IMR-90 (cell line): ENCODE measurements around the gene PARD3. TPM values are rescaled to one million over a fixed set of nuclear protein-coding genes. Genes with fewer than 3 reads are reported as not detected.

Experiments
- ATAC-seq: fragments of 200-7000 bp; cut with Tn5 transposase; 2 replicates; pipeline ENCODE4 v1.9.1; 2020; ENCODE audit warnings: low read depth, mild to moderate bottlenecking, moderate library complexity
- BruUV-seq: library from RNA; stranded (reverse); fragments of 400-500 nt; replicated peaks from 2 replicates; lab custom pipeline; 2021; lab: Mats Ljungman, UMichigan
- CTCF ChIA-PET: fragments of 300-600 bp; formaldehyde crosslinking; extraction: SDS; loops from one replicate; lab custom pipeline; 2021; ENCODE audit warnings: antibody characterized with exemption; lab: Yijun Ruan, JAX
- POLR2A ChIA-PET: fragments of 300-600 bp; sonication (Branson Sonifier 250); formaldehyde crosslinking; loops from one replicate; lab custom pipeline; 2022; ENCODE audit warnings: antibody characterized with exemption; ENCODE audit not compliant: unreplicated experiment; lab: Charles Lee
- DNase-seq: peaks from one replicate; pipeline ENCODE4 v3.0.0; 2013
- H2AFZ ChIP-seq: replicated peaks from 2 replicates; pipeline ENCODE3; 2013; ENCODE audit warnings: low read length, mild to moderate bottlenecking; ENCODE audit not compliant: poor library complexity
- H2AK5ac ChIP-seq: 2 replicates; pipeline ENCODE4 v1.6.1; 2013; ENCODE audit warnings: low read depth, low read length, inconsistent platforms
- H2AK9ac ChIP-seq: replicated peaks from 2 replicates; pipeline ENCODE3; 2013; ENCODE audit warnings: mild to moderate bottlenecking, low read depth, low read length, moderate library complexity; ENCODE audit not compliant: poor library complexity
- H2BK120ac ChIP-seq: 2 replicates; pipeline ENCODE4 v1.6.1; 2013; ENCODE audit warnings: low read depth, low read length, inconsistent platforms
- H2BK15ac ChIP-seq: 3 replicates; pipeline ENCODE4 v1.6.1; 2013; ENCODE audit warnings: low read depth, low read length, inconsistent platforms
- H2BK20ac ChIP-seq: 2 replicates; pipeline ENCODE4 v1.6.1; 2013; ENCODE audit warnings: low read depth, mild to moderate bottlenecking, inconsistent platforms, low read length, moderate library complexity
- H2BK5ac ChIP-seq: 2 replicates; pipeline ENCODE4 v1.6.1; 2013; ENCODE audit warnings: mild to moderate bottlenecking, low read depth, low read length, inconsistent platforms; ENCODE audit not compliant: poor library complexity, severe bottlenecking
- H3K14ac ChIP-seq: replicated peaks from 2 replicates; pipeline ENCODE4 v1.6.1; 2013; ENCODE audit warnings: low read depth, low read length, inconsistent platforms
- H3K18ac ChIP-seq: 2 replicates; pipeline ENCODE4 v1.6.1; 2013; ENCODE audit warnings: low read depth, low read length, control low read depth
- H3K23ac ChIP-seq: 2 replicates; pipeline ENCODE4 v1.6.1; 2013; ENCODE audit warnings: low read depth, low read length, inconsistent platforms
- H3K27ac ChIP-seq: 2 replicates; pipeline ENCODE4 v1.5.1; 2013; ENCODE audit warnings: mild to moderate bottlenecking, control low read depth, low read length; ENCODE audit not compliant: insufficient read depth
- H3K27me3 ChIP-seq: 2 replicates; pipeline ENCODE4 v1.6.1; 2013; ENCODE audit warnings: low read length; ENCODE audit not compliant: control insufficient read depth, insufficient read depth
- H3K36me3 ChIP-seq: 2 replicates; pipeline ENCODE4 v1.6.1; 2013; ENCODE audit warnings: low read length, mixed read lengths; ENCODE audit not compliant: control insufficient read depth, insufficient read depth
- H3K4ac ChIP-seq: 2 replicates; pipeline ENCODE4 v1.6.1; 2013; ENCODE audit warnings: low read depth, low read length, inconsistent platforms
- H3K4me1 ChIP-seq: 2 replicates; pipeline ENCODE4 v1.6.1; 2013; ENCODE audit warnings: low read length, mixed read lengths; ENCODE audit not compliant: control insufficient read depth, insufficient read depth
- H3K4me2 ChIP-seq: 2 replicates; pipeline ENCODE4 v1.6.1; 2013; ENCODE audit warnings: low read depth, mild to moderate bottlenecking, control low read depth, low read length, moderate library complexity
- H3K4me3 ChIP-seq: 2 replicates; pipeline ENCODE4 v1.5.1; 2013; ENCODE audit warnings: low read depth, mild to moderate bottlenecking, control low read depth, low read length, moderate library complexity; ENCODE audit not compliant: insufficient read depth
- H3K56ac ChIP-seq: 2 replicates; pipeline ENCODE4 v1.6.1; 2013; ENCODE audit warnings: low read length, inconsistent platforms; ENCODE audit not compliant: insufficient read depth; ENCODE audit errors: extremely low read depth
- H3K79me1 ChIP-seq, 2 experiments: 2 replicates each; pipeline ENCODE4 v1.6.1; 2013; ENCODE audit warnings: low read length in 2 of 2, inconsistent platforms in 1 of 2, low read depth in 1 of 2
- H3K9ac ChIP-seq: 2 replicates; pipeline ENCODE4 v1.6.1; 2013; ENCODE audit warnings: low read depth, low read length, control low read depth
- H3K9me1 ChIP-seq: 2 replicates; pipeline ENCODE4 v1.6.1; 2013; ENCODE audit warnings: low read length, inconsistent platforms; ENCODE audit not compliant: insufficient read depth
- H3K9me3 ChIP-seq: 2 replicates; pipeline ENCODE4 v1.6.1; 2013; ENCODE audit warnings: low read length; ENCODE audit not compliant: control insufficient read depth, insufficient read depth
- H4K20me1 ChIP-seq: 2 replicates; pipeline ENCODE4 v1.6.1; 2013; ENCODE audit warnings: low read length, inconsistent platforms; ENCODE audit not compliant: insufficient read depth
- H4K5ac ChIP-seq: 2 replicates; pipeline ENCODE4 v1.6.1; 2013; ENCODE audit warnings: mild to moderate bottlenecking, low read depth, low read length, control low read depth
- H4K8ac ChIP-seq, 2 experiments: 2 replicates each; pipeline ENCODE4 v1.6.1; 2013; ENCODE audit warnings: low read depth in 2 of 2, low read length in 2 of 2, control low read depth in 1 of 2, inconsistent platforms in 1 of 2
- H4K91ac ChIP-seq: 2 replicates; pipeline ENCODE4 v1.6.1; 2013; ENCODE audit warnings: low read depth, low read length, inconsistent platforms; ENCODE audit not compliant: insufficient read depth
- CTCF ChIP-seq: conservative IDR thresholded peaks from 2 replicates; pipeline ENCODE4 v1.5.1; 2012; ENCODE audit warnings: mild to moderate bottlenecking, low read depth, low read length, improper control_type of control experiment
- WGBS, 2 experiments: methylation state at CpG; one replicate each; pipeline versions ENCODE4 v1.1.5 to v1.1.7; 2013; ENCODE audit warnings: missing lambda C conversion rate in 2 of 2; ENCODE audit not compliant: insufficient read length in 1 of 2; ENCODE audit errors: extremely low coverage in 2 of 2; 5-methylcytosine and 5-hydroxymethylcytosine counted together
- dilution Hi-C: fragments of 300-500 bp; cut with HindIII; formaldehyde crosslinking; loops from one replicate; pipeline ENCODE4 v1.14.3; 2018; ENCODE audit warnings: low sequenced_read_pairs; ENCODE audit not compliant: unreplicated experiment
- in situ Hi-C: fragments of 300-500 bp; cut with MboI; formaldehyde crosslinking; loops from 3 replicates; pipeline ENCODE4 v1.14.3; 2019; ENCODE audit warnings: low sequenced_read_pairs, inconsistent platforms, mixed read lengths
- intact Hi-C: fragments of 100-400 bp; cut with micrococcal nuclease; formaldehyde crosslinking; loops from 2 replicates; pipeline ENCODE4 v1.10.0; 2022
- polyA plus RNA-seq, 3 experiments: library from polyadenylated mRNA; depleted of rRNA; stranded (reverse); fragments of >200 nt; gene quantifications; 2 replicates each; pipeline ENCODE4 v1.2.3, GENCODE V29; 2012; ENCODE audit warnings: low replicate concordance in 1 of 3
- total RNA-seq: library from RNA; depleted of rRNA; stranded (reverse); fragments of >200 nt; gene quantifications from 2 replicates; pipeline ENCODE4 v1.2.3, GENCODE V29; 2012

PARD3 gene
- total and polyA plus RNA-seq, 2 of the 4 experiments (the other 2 are of a cell fraction) = 14.6 to 37.5 TPM

- no peak overlapping the region for H2AK5ac ChIP-seq
- dilution Hi-C loops = no loop called here
- H2BK120ac ChIP-seq = no peak overlapping the region
- in situ Hi-C loops = no loop called here
- no peaks in the 10 kb centered on the region for H3K27me3 ChIP-seq
- no peak for ATAC-seq
- H3K4me3 ChIP-seq = no peak overlapping the region
- no peaks in the 10 kb centered on the region; the same call in 1 of the 2 replicates for H3K9me1 ChIP-seq
- no peak for DNase-seq
- intact Hi-C loops = no loop called here
- no peak overlapping the region for H2BK15ac ChIP-seq
- no peaks in the 10 kb centered on the region for H3K9me3 ChIP-seq
- no peak overlapping the region for H2AK9ac ChIP-seq
- H3K56ac ChIP-seq = no peak overlapping the region
- POLR2A ChIA-PET = interaction anchor here (0.5 kb wide), 1 partner anchor 563 kb away, joined by 4 read pairs; no protein-coding TSS in a partner anchor
- H3K4ac ChIP-seq = no peak overlapping the region
- H3K79me1 ChIP-seq = no peaks in the 10 kb centered on the region
- no TSS peak for BruUV-seq
- no peak overlapping the region for H4K5ac ChIP-seq
- H3K27ac ChIP-seq = no peak overlapping the region
- no peaks in the 10 kb centered on the region for H4K20me1 ChIP-seq
- no peak overlapping the region for H3K4me2 ChIP-seq
- WGBS, 2 experiments = no CpG with 5 or more reads among the region's 2 CpGs
- H3K18ac ChIP-seq = no peak overlapping the region
- no peak overlapping the region for H4K8ac ChIP-seq
- no peak overlapping the region for H3K9ac ChIP-seq
- CTCF ChIA-PET = no interaction called here
- no peak overlapping the region for H2BK5ac ChIP-seq
- H2BK20ac ChIP-seq = no peak overlapping the region
- no peaks in the 10 kb centered on the region for H3K4me1 ChIP-seq
- TF ChIP-seq CTCF = no peak
- no peak overlapping the region for H2AFZ ChIP-seq
- H3K36me3 ChIP-seq = peaks cover 6% of the 10 kb centered on the region
- H3K14ac ChIP-seq = no peak overlapping the region
- no peak overlapping the region for H3K23ac ChIP-seq
- H4K91ac ChIP-seq = no peak overlapping the region
Observed at GRCh38 chr10:34358729-34359434, 456.2 kb downstream of the PARD3 start.
